Measurements from ENCODE around the gene GLIPR1L2.

DNA sequence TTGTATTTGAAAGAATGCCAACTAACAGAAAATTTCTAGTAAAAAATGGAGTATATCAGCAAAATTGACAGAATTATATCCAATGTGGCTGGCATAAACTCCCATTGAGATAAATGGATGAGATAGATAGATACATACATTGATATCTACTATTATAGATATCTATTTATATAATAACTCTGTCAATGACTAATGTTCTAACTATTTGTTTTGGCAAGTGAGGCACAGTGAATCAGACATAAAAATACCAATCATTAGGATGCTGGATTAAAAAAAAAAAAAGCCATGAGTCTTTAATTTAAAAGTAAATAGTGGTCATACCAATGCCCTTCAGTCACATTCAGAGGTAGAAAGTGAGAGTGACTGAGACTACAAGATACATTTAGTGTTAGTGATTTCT, 56.0 kb downstream of the GLIPR1L2 start:
- TF ChIP-seq POLR2AphosphoS5 (IDR thresholded peaks at IDR 0.05; ENCODE audit: borderline replicate concordance, low read depth, low read length) (no peak), EZH2 (IDR thresholded peaks at IDR 0.05) (no peak)
